HepG2 (cell line): ENCODE results near the gene PRKCSH. TPM values are rescaled to one million over a fixed set of nuclear protein-coding genes. Genes with fewer than 3 reads are reported as not detected.

Source experiments
- ATF1 ChIP-seq: IDR thresholded peaks from 2 replicates; pipeline ENCODE4 v1.6.1; 2016; ENCODE audit warnings: mild to moderate bottlenecking, control low read depth
- ATF3 ChIP-seq: sonication (generic); formaldehyde crosslinking; IDR thresholded peaks from 2 replicates; pipeline ENCODE4 v1.4.0; 2020; ENCODE audit warnings: missing genetic modification reagents
- ATF7 ChIP-seq, 2 experiments: fragments of 450-650 bp in 1 of 2; sonication (generic) in 1 of 2; formaldehyde crosslinking in 1 of 2; IDR thresholded peaks; 2 replicates each; pipeline versions ENCODE4 v1.4.0 to v1.6.1; 2016 to 2020; ENCODE audit warnings: antibody characterized with exemption in 1 of 2, mild to moderate bottlenecking in 1 of 2, missing genetic modification reagents in 1 of 2
- E2F1 ChIP-seq: sonication (generic); formaldehyde crosslinking; IDR thresholded peaks from 2 replicates; pipeline ENCODE4 v1.5.0; 2020; ENCODE audit warnings: missing genetic modification reagents
- FOXO1 ChIP-seq: sonication (generic); formaldehyde crosslinking; IDR thresholded peaks from 2 replicates; pipeline ENCODE4 v1.4.0; 2020; ENCODE audit warnings: missing genetic modification reagents
- FUBP1 ChIP-seq: sonication (generic); formaldehyde crosslinking; IDR thresholded peaks from 2 replicates; pipeline ENCODE4 v1.5.1; 2020; ENCODE audit warnings: missing genetic modification reagents, mild to moderate bottlenecking, borderline replicate concordance
- GTF2F1 ChIP-seq: fragments of 150-350 bp; IDR thresholded peaks from 2 replicates; pipeline ENCODE4 v1.6.1; 2014; ENCODE audit warnings: low read length
- HMGXB3 ChIP-seq: sonication (generic); formaldehyde crosslinking; IDR thresholded peaks from 2 replicates; pipeline ENCODE4 v1.4.0; 2020; ENCODE audit warnings: missing genetic modification reagents, borderline replicate concordance
- MEIS2 ChIP-seq: sonication (generic); formaldehyde crosslinking; IDR thresholded peaks from 2 replicates; pipeline ENCODE4 v1.9.0; 2021; ENCODE audit warnings: mild to moderate bottlenecking, missing genetic modification reagents
- RFXANK ChIP-seq: IDR thresholded peaks from 2 replicates; pipeline ENCODE4 v1.6.1; 2016
- TCF12 ChIP-seq, 2 experiments: fragments of 450-650 bp in 1 of 2; sonication (generic) in 1 of 2; formaldehyde crosslinking in 1 of 2; IDR thresholded peaks; 2 replicates each; pipeline versions ENCODE4 v1.6.1 to v1.8.0; 2017 to 2022; ENCODE audit warnings: antibody characterized with exemption in 1 of 2, mild to moderate bottlenecking in 1 of 2, missing genetic modification reagents in 1 of 2, moderate library complexity in 1 of 2
- TOPORS ChIP-seq: sonication (generic); formaldehyde crosslinking; IDR thresholded peaks from 2 replicates; pipeline ENCODE4 v1.8.0; 2023; ENCODE audit warnings: mild to moderate bottlenecking, missing genetic modification reagents
- ZBTB26 ChIP-seq: IDR thresholded peaks from 2 replicates; pipeline ENCODE4 v1.6.1; 2016; ENCODE audit warnings: missing compliant biosample characterization, missing genetic modification reagents, borderline replicate concordance
- ZNF501 ChIP-seq: sonication (generic); formaldehyde crosslinking; IDR thresholded peaks from 2 replicates; pipeline ENCODE4 v1.5.1; 2020; ENCODE audit warnings: mild to moderate bottlenecking, moderate library complexity, missing genetic modification reagents
- ZNF576 ChIP-seq: sonication (generic); formaldehyde crosslinking; IDR thresholded peaks from 2 replicates; pipeline ENCODE4 v1.4.0; 2020; ENCODE audit warnings: mild to moderate bottlenecking, missing genetic modification reagents
- ZNF615 ChIP-seq: sonication (generic); formaldehyde crosslinking; IDR thresholded peaks from 2 replicates; pipeline ENCODE4 v1.5.0; 2020; ENCODE audit warnings: mild to moderate bottlenecking, missing genetic modification reagents, borderline replicate concordance
- ZNF720 ChIP-seq: sonication (generic); formaldehyde crosslinking; IDR thresholded peaks from 2 replicates; pipeline ENCODE4 v1.4.0; 2020; ENCODE audit warnings: missing genetic modification reagents
- polyA plus RNA-seq, 8 experiments: library from polyadenylated mRNA; depleted of rRNA in 3 of 8; stranded (reverse) in 7 of 8; unstranded in 1 of 8; fragments of >200 nt; fragmentation: Illumina TruSeq in 4 of 8; extraction: Trizol in 4 of 8; gene quantifications; 2 replicates each; pipeline versions ENCODE4 v1.2.1 to v1.2.3, GENCODE V29; 2011 to 2016; ENCODE audit warnings: low read depth in 4 of 8, missing spikeins in 1 of 8, mixed read lengths in 1 of 8; ENCODE audit not compliant: insufficient read depth in 1 of 8
- total RNA-seq, 5 experiments: library from RNA; depleted of rRNA; stranded (reverse); fragments of >200 nt; fragmentation: Illumina TruSeq; extraction: Trizol; gene quantifications; 2 replicates each; pipeline ENCODE4 v1.2.3, GENCODE V29; 2016; ENCODE audit warnings: low read depth in 1 of 5
- TF ChIP-seq, protein P1 (sequence below): sonication (generic); formaldehyde crosslinking; IDR thresholded peaks from 2 replicates; pipeline ENCODE4 v1.5.1; 2020; ENCODE audit warnings: mild to moderate bottlenecking, moderate library complexity, missing genetic modification reagents

PRKCSH gene
- total and polyA plus RNA-seq, 2 of the 13 experiments (the other 11 are each of a cell fraction or from before 2014, with no cell fraction given): 85.1 to 125 TPM

GRCh38 chr19:11482384-11483050 lies 47.1 kb downstream of the PRKCSH start (continued):
- 0 out of 2 replicates have a peak, but pooled peaks have one; percentile 64 for TF ChIP-seq ZBTB26 (CRISPR knock-in tag)
- TF ChIP-seq, protein P1, sequence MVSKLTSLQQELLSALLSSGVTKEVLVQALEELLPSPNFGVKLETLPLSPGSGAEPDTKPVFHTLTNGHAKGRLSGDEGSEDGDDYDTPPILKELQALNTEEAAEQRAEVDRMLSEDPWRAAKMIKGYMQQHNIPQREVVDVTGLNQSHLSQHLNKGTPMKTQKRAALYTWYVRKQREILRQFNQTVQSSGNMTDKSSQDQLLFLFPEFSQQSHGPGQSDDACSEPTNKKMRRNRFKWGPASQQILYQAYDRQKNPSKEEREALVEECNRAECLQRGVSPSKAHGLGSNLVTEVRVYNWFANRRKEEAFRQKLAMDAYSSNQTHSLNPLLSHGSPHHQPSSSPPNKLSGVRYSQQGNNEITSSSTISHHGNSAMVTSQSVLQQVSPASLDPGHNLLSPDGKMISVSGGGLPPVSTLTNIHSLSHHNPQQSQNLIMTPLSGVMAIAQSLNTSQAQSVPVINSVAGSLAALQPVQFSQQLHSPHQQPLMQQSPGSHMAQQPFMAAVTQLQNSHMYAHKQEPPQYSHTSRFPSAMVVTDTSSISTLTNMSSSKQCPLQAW (CRISPR knock-in tag): peak; percentile 52
- TF ChIP-seq ZNF615 (CRISPR knock-in tag): no peak
- no peak for TF ChIP-seq RFXANK (CRISPR knock-in tag)
- TF ChIP-seq ATF3: no peak; the same call in 1 of the 2 replicates
- TF ChIP-seq ATF7 (IDR thresholded peaks at IDR 0.05): no peak
- TF ChIP-seq ATF7 (CRISPR knock-in tag; IDR thresholded peaks at IDR 0.05): no peak
- TF ChIP-seq MEIS2: peak; percentile 94
- no peak for TF ChIP-seq TCF12 (IDR thresholded peaks at IDR 0.05)
- TF ChIP-seq TCF12 (CRISPR knock-in tag; IDR thresholded peaks at IDR 0.05): no peak
- no peak for TF ChIP-seq GTF2F1
- TF ChIP-seq ZNF720 (CRISPR knock-in tag): no peak
- no peak for TF ChIP-seq HMGXB3 (CRISPR knock-in tag)
- TF ChIP-seq E2F1: peak; percentile 71
- no peak for TF ChIP-seq ZNF576 (CRISPR knock-in tag)
- peak; percentile 93 for TF ChIP-seq TOPORS (CRISPR knock-in tag)
- TF ChIP-seq FOXO1 (CRISPR knock-in tag): peak; percentile 40
- no peak for TF ChIP-seq FUBP1 (CRISPR knock-in tag)
- no peak for TF ChIP-seq ATF1 (CRISPR knock-in tag)
- TF ChIP-seq ZNF501 (CRISPR knock-in tag): peak; percentile 61; the same call in 1 of the 2 replicates
